Uterus (tissue), 2 donors: Measurements from ENCODE around the gene COG8.

Experiments
- CTCF ChIP-seq, 4 experiments: fragments of 200-600 bp in 2 of 4; fragments of 450-650 bp in 2 of 4; sonication (generic) in 2 of 4; IDR thresholded peaks; one replicate each; pipeline ENCODE4 v1.5.1; 2016 to 2019; ENCODE audit warnings: antibody characterized with exemption in 4 of 4, mild to moderate bottlenecking in 2 of 4, moderate library complexity in 1 of 4
- POLR2A ChIP-seq, 2 donors: fragments of 450-650 bp; IDR thresholded peaks; one replicate each; pipeline ENCODE4 v1.6.1; 2016; ENCODE audit warnings: antibody characterized with exemption in 2 of 2, mild to moderate bottlenecking in 1 of 2, moderate library complexity in 1 of 2

GRCh38 chr16:69294051-69294450 is 45.3 kb downstream of the COG8 start:
- TF ChIP-seq CTCF (IDR thresholded peaks at IDR 0.05) (no peak), POLR2A (IDR thresholded peaks at IDR 0.05) (no peak)
